DND-41 (cell line): ENCODE results near the gene SPATA6.

Experiments
- EZH2 ChIP-seq: IDR thresholded peaks from 3 replicates; pipeline ENCODE4 v1.6.1; 2012; ENCODE audit warnings: borderline replicate concordance, low read depth, mild to moderate bottlenecking, moderate library complexity, low read length, inconsistent platforms; ENCODE audit not compliant: severe bottlenecking
- TF ChIP-seq, protein P1 (sequence below): IDR thresholded peaks from 2 replicates; pipeline ENCODE4 v1.5.1; 2012; ENCODE audit warnings: borderline replicate concordance, low read length, moderate library complexity, mild to moderate bottlenecking; ENCODE audit not compliant: poor library complexity, severe bottlenecking; ENCODE audit errors: extremely low read depth

DNA sequence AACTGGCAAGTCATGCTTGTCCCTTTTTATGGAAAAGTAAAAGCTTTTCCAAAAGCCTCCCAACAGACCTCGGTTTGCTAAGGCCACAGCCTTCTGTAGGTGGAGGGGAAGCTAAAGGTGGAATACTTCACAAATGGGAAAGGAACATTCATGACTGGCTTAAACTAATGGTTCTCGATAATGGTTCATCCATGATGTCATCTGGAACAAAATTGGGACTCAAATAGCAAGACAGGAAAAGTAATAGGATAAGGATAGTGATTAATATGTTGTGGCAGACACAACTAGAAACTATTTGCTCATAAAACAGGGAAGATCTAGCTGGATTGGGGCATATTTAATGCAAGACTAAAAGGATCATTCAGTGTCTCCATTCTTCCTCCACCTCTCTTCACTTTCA is 16.7 kb upstream of the SPATA6 start:
- TF ChIP-seq, protein P1, sequence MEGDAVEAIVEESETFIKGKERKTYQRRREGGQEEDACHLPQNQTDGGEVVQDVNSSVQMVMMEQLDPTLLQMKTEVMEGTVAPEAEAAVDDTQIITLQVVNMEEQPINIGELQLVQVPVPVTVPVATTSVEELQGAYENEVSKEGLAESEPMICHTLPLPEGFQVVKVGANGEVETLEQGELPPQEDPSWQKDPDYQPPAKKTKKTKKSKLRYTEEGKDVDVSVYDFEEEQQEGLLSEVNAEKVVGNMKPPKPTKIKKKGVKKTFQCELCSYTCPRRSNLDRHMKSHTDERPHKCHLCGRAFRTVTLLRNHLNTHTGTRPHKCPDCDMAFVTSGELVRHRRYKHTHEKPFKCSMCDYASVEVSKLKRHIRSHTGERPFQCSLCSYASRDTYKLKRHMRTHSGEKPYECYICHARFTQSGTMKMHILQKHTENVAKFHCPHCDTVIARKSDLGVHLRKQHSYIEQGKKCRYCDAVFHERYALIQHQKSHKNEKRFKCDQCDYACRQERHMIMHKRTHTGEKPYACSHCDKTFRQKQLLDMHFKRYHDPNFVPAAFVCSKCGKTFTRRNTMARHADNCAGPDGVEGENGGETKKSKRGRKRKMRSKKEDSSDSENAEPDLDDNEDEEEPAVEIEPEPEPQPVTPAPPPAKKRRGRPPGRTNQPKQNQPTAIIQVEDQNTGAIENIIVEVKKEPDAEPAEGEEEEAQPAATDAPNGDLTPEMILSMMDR = no peak
- no peak for TF ChIP-seq EZH2
